Inferior parietal cortex (tissue), 1 donor: ENCODE data around the gene PAMR1.

Experiments used
- DNase-seq: peaks from one replicate; pipeline ENCODE4 v3.0.0-alpha.2; 2016; ENCODE audit errors: extremely low spot score

The PAMR1 gene

DNA sequence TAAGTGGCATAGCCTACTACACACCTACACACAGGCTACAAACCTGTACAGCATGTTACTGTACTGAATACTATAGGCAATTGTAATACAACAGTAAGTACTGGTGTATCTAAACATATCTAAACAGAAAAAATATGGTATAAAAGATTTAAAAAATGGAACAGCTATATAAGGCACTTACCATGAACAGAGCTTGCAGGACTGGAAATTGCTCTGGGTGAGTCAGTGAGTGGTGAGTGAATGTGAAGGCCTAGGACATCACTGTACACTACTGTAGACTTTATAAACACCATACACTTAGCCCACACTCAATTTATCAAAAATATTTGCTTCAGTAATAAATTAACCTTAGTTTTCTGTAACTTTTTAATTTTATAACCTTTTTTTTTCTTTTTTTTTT is 24.7 kb downstream of the PAMR1 start:
- DNase-seq = no peak

DNA sequence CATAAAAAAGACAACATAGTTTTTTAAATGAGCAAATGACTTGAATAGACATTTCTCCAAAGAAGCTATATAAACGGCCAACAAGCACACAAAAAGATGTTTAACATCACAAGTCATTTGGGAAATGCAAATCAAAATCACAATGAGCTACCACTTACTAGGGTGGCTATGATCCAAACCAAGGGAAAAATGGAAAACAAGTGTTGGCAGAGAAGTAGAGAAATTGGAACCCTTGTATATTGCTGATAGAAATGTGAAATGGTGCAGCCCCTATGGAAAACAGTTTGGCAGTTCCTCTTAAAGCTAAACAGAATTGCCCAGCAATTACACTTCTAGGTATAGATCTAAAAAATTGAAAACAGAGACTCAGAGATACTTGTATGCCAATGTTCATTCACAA is 29.0 kb downstream of the PAMR1 start:
- DNase-seq = no peak

DNA sequence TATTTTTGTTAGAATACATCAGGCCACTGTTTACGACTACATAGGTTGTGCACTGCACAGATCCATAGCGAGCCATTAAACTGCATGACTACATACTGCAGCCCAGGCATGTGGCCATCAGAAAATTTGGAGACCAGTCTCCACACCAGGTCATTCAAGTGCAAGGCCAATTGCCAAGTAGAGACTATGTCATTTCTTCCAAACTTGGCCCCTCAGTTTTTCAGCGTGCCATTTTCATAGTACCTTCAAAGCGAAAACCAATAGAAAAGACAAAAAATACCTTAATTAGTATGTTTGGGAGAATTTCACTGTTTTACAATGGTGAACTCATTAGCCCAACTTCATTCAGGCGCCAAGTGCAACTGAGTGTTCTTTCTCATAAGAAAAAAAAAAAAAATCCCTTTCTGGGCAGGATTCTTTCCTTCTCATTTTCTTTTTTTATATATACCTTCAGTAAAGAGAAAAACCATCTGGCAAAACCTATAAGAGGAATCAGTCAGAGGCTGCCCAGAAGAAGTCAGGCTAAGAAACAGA is 30.4 kb downstream of the PAMR1 start:
- DNase-seq = no peak

DNA sequence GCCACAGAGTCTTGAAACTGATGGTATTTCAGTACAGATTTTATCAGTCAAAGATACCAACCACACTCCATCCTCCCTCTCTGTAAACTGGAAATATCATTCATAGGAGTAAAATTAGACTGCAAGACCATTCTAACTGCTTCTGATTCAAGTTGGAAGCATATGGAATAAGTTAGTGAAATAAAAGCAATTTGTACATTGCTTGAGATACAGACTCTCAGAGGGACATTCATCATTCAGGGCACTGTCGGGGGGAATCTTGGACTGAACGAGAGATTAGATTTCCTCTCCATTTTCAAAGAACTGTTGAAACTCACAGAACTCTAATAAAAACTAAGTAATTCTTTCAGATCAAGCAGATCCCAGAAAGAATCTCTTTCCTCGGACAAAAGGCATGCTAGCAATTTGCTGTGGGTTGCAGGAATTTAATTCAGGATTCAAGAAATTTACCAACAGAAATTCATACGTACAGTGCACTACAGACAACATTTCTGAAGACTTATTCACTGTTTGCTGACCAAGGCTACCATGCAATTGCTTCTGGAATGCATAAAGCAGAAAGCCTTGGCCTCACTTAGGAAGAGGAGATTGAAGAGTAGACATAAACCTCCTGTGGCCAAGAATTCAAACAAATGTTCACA is 34.1 kb downstream of the PAMR1 start:
- no peak for DNase-seq

DNA sequence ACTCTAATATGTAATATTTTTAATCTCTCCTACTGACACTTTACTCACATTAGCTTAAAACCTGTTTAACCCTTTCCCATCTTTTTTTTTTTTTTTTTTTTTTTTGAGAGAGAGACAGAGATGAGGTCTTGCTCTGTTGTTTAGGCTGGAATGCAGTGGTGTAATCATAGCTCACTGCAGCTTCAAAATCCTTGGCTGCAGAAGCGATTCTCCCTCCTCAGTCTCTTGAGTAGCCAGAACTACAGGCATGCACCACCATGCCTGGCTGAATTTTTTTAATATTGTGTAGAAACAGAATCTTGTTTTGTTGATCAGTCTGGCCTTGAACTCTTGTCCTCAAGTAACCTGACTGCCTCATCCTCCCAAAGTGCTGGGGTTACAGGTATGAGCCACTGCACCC is 37.3 kb downstream of the PAMR1 start:
- DNase-seq = no peak

DNA sequence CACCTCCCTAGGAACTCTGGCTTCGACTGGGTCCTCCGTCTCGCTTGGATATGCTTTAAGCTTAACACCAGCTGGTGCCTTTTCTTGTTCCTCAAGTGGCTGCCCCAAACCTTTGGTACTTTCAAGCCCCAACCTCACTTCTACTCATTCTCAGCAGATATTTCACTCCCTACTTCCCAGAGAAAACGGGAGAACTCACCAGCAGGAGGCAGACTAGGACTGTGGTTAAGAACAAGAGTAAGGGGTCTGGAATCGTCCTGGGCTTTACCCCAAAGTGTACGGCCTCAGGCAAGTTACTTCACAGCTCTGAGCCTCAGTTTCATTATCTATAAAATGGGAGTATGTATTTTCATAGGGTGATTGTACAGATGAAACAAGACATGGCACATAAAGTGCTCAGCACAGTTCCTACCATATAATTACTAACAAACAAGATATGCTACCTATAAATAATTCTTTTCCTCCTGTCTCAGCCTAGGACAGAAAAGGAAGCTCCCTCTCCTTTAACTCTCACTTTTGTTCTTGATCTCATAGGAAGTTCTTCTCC is 37.8 kb downstream of the PAMR1 start:
- DNase-seq = no peak

DNA sequence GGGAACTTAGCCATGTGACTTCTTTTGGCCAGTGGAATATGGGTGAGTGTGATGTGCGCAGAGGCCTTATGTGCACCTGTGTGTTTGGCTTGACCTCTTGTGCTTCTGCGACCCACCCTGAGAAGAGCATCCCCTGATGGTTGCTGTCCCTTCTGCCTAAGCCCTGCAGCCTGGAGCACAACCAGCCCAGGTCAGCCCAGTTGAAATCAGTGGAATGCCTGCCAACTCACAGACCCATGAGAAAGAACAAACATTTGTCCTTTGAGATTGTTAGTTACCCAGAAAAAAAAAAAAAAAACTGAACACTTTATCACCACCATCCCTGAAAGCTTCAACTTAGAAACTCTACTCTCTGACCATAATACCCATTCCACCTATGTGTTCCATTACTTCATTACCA is 38.5 kb downstream of the PAMR1 start:
- no peak for DNase-seq

DNA sequence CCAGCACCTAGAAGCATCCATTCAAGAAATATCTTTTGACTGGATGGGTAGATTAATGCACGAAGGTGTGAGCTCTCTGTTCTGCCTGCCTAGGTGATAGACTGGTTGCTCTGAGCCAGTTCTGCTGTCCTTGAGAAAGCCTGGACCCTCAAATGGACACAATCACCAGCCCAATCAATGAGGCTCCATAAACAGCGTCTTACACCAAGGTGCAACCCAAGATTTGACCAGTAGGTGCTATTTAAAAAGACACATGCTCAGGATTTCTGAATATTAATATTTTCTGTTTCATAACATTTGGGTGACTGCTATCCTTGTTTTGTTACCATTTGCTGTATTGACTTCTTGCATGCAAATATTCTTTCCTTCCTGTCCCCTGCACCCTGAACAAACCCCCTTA is 39.0 kb downstream of the PAMR1 start:
- no peak for DNase-seq

DNA sequence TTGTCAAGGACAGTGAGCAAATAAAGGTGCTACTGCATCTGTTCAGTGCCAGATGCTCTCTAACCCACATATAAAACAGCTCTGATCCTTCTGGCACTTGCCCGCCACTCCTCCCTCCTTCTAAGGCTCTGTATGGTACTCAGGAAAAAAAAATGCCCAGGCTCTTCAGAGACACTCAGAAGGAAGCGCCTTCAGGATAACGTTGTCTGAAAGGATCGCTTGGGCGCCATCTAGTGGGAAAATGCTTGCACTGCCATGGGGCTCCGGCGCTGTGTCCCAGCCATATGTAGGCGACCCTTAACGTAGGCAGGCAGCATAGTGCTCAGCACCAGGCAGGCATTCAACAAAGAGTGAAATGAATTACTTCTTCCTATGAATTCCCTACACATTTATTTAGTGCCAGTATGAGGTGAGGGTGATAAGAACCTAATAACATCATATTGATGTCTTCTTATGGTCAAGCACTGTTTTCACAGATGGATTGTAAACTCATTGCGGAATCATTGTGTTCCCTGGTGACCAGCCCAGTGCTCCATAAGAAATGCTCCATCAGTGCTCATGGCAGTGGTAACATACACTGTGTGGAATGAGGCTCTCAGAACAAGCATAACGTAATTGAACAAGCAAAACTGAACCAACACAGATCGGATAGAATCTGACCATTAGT is 39.6 kb downstream of the PAMR1 start:
- peak; percentile 91 for DNase-seq

DNA sequence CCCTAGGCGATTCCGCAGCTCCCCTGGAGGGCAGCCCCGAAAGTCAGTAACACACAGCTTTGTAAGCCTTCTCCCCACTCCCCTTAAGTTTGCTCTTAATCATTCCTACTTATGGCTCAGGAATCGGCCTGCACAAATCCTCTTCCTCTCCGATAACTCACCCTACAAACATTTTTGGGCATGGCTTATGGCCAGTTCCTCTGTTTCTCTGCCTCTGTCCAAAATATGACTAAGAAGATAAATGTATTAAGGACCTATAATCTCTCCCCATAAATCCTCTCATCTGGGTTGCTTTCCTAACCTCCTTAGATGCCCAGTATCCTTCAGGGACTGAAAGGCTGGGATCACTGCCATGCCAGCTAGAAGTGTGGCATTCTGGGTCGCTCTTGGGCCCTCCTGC is 41.0 kb downstream of the PAMR1 start:
- no peak for DNase-seq

DNA sequence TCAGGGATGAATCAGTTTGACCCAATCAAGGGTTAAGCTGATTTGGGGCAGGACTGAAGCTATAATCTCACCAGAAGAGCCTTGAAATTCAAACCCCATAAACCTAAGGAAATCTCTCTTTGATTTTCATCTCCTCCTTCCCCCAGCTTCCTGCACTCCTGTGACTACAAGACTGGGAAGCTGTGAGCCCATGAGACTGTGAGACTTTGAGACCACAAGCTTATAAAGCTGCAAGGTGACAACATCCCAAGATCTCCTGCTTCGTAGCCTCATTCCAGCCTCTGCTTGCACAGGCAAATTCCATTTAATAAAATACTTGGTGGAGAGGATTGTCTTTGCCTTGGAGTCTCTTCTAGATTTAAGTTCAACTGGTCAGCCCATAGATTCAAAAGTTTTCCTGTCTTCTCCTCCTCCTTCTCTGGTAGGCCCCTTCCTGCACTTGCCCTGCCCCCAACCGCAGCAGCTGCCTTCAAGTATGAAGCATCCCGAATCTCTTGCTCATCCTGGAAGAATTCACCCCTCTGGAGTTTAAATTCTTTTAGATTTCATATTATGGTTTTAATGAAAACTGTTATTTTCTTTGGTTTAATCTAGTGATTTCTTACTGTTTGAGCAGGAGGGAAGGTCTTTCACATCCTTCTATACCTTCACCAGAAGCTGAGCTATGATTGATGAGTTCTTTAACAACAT is 42.1 kb downstream of the PAMR1 start:
- DNase-seq = no peak

DNA sequence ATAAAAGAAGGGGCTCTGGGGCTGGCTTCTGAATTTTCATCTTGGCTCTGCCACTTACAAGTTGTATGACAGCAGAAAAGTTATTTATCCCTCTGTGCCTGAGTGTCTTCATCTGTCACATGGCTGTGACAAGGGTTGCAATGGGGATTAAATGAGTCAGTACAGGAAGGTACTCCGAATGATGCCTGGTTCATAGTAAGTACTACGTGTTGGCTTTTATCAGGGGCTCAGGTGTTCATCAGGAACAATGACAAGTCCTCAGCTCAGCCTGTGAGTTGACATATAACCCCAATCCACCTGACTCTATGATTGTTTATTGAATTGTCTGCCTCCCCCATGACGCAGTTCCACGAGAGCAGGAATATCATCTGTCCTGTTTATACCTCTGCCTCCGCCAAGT is 45.7 kb downstream of the PAMR1 start:
- no peak for DNase-seq

DNA sequence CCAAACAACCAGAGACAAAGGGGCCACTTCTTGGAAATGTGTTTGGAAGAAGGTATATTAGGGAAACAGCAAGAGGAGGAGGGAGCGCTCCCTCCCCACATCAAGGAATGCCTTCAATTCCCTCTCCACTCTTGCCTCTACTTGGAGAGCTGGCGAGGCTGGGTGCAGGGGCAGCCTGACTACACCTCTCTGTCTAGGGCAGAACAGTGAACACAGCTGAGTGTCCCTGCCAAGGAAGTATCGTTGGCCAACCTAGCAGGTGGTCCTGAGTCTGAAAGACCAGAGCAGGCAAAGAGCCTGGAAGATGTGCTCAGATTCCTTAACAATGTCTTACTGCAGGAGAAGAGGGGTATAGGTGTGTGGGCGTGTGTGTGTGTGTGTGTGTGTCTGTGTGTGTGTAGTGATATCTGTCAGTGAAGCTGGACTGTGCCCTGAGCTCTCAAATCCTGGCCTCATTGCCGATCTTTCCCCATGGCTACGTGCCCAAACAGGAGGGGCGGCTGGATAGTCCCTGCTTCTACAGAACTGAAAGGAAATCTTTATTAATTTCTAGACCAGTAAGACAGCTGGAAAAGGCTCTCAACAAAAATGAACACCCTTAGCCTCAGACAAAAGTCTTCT is 46.8 kb downstream of the PAMR1 start:
- peak; percentile 43 for DNase-seq

DNA sequence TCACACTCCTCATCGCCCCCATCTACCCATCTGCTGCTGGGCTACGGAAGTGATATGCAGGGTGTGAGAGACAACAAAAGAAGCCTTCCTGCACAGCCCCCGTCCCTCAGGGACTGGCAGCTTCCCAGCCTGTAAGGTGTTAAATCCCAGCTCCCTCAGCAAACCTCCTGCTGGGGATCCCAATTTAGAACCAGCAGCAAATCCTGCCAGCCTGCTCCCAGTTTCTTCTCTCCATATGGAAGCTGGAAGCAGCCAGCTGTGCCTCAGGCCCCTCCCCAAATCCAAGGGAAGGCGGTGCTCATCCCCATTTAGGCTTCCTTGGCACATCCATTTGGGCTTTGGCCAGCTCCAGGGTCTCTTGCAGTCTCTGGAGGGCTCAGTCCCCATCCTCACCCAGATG is 47.5 kb downstream of the PAMR1 start:
- no peak for DNase-seq

DNA sequence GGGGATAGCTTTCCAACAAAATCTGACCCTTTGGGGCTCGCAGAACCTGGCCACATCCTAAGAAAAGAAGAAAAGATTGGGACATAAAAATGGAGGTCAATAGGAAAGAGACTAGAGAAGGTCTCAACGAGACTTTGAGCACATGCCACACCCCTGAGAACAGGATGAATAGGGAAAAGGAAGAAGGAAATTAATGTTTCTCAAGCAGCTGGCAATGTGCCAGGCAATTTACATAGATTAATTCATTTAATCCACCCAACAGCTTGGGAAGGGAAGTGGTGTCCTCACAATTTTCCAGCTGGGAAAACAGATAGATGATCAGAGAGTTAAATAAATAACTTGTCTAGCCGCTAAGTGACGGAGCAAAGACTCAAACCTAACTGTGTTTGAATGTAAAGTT is 50.7 kb downstream of the PAMR1 start:
- no peak for DNase-seq

DNA sequence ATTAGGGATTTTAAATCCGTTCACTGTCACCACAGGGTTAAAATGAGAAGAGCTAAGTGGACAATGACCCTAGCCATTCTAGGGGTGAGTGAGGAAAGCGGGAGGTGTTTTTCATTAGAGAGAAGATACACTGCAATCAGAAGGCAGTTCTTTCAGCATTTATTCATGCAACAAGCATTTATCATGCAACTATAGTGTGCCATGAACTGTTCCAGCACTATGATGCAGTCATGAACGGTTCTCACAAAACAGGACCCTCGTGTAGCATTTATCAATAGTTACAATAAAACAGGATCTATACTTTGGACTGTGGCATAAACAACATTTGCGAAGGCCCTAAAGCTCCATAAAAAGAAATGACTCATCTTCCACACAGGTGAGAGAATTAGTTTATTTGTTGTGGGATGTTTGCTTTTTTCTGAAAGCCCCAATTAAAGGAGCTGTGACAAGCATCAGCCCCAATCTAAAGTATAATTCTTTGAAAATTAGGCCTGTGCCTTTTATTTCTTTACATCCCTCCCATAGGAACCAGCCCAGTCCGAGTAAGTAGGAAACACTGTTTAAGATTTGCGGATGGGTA is 51.5 kb downstream of the PAMR1 start:
- no peak for DNase-seq

DNA sequence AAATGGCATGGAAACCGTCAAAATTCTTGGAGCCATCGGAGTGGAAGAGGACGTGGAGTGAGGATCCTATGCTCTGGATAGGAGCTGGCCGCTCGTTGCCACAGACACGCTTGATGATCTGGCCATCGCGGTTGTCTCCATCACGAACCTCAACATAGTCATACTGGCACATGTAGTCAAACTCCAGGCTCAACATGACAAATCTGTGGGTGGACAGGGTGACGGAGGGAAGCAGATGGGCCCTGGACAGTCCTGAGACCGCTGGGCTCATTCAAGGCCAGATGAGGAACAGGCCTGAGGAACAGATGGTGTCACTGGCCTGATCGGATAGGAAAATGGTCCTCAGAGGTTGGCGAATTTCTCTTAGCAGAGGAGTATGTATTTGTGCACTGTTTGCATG is 54.8 kb downstream of the PAMR1 start:
- DNase-seq = no peak

DNA sequence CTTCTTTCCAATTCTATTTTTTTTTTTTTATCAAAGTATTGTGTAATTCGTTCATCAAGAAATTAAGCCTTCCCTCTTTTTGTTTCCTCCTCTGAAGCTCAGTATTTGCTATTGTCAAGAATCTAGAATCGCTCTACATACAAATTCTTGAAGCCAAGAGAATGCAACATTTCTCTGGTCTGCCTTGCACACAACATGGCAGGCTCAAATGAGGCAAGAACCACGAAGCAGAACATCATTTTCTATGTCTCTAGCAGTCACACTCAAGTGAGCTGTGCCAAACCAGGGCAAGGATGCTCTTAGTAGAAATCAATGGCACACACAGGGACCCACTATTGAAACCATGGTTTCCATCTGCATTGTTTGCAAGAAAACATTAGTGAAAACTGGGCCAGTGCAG is 59.4 kb downstream of the PAMR1 start:
- no peak for DNase-seq

DNA sequence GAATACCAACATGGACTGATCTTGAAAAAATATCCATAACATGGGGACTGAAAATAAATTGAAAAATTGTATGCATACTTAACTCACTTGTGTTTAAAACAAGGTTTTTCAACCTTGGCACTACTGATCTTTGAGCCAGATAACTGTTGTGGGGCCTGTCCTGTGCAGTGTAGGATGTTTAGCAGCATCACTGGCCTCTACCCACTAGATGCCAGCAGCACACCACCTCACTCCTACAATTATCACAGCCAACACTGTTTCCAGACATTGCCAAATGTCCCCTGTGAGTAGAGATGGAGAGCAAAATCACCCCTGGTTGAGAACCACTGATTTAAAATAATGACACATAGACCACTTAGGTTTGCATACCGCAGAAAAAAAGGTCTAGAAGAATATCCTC is 61.1 kb downstream of the PAMR1 start:
- no peak for DNase-seq

DNA sequence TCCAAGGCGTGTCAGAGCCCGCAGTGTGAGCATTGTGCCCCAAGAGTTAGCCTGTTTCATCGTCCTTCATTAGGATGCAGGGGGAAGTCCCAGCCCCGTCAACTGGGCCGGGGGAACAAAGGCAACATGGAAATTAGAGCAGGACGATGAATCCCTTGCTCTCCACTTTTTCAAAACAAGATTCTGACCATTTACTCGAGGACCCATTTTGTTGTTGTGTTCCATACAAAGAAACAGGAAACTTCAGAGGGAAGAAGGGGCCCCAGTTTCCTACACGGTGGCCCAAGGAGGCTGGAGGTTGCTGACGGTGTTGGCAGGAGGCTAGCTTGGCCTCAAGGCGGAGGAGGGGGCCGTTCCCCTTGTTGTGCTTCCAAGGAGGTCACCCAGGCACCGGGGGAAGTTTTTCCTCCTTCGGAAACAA is 62.1 kb downstream of the PAMR1 start:
- no peak for DNase-seq

DNA sequence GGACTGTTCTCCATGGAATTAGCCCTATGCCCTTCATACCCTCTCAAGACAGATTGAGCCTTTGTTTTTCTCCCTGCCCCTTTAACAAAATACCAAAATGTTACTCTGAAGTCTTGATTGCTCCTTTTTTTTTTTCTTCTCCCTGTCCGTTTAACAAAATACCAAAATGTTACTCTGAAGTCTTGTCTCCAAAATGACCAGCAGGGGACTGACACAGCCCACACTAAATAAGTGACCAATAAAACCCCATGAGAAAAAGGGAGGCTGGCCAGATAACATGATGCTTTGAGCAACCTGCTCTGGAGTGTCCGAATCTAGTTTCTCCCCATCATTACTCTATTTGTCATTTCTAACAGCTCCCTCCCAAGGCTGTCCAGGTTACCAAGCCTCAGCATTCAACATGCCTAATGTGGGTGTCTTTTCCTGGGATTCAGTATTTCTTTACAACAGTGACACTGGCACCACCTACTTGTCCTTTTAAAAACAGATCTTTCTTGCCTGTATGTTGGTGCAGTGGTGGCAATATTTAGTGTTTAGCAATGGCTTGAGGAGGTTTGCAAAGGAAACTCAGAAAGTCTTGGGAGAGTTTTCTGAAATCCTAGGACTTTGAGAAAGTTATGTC is 63.4 kb downstream of the PAMR1 start:
- DNase-seq = no peak

DNA sequence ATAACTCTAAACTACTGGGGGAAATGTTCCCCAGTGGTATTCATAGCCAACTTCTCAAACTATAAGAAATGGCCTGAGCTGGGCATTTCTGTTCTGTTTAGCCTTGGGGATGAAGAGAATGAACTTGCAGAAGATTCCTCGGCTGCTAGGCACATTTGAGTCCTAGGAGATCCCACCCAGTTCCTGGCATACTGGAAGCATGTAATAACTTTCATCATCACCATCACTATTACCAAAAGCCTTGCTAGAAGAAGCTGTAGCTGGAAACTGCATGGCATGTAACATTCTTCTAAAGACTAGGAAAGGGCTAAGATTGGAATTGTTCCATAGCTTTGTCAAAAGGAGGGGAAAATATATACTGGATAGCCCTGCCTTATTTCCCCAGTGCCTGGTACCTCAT is 65.9 kb downstream of the PAMR1 start:
- DNase-seq = no peak
